ENCODE results near the gene UST.

GRCh38 chr6:149095842-149096241 is 349.0 kb downstream of the UST start:
- TF ChIP-seq CTCF (optimal IDR thresholded peaks at IDR 0.05 in 1 of 3, IDR thresholded peaks at IDR 0.05 in 1 of 3, conservative IDR thresholded peaks at IDR 0.05 in 1 of 3; ENCODE audit: extremely low read depth in 1 of 3, insufficient read depth in 2 of 3, low read length in 3 of 3) (no peak), EZH2 (IDR thresholded peaks at IDR 0.05; ENCODE audit: low read length) (no peak)
